IPS DF 6.9 (cell line): ENCODE data around the gene ZNF470.

Experiments used
- DNase-seq: peaks from one replicate; pipeline ENCODE4 v3.0.0-alpha.2; 2013; ENCODE audit warnings: low read depth, low spot score
- H3K27ac ChIP-seq: one replicate; pipeline ENCODE4 v1.5.1; 2013; ENCODE audit warnings: low read length, control low read depth
- H3K27me3 ChIP-seq: 2 replicates; pipeline ENCODE4 v1.6.1; 2013; ENCODE audit warnings: mild to moderate bottlenecking, low read length; ENCODE audit not compliant: control insufficient read depth, insufficient read depth
- H3K36me3 ChIP-seq: 2 replicates; pipeline ENCODE4 v1.6.1; 2013; ENCODE audit warnings: low read length; ENCODE audit not compliant: control insufficient read depth, insufficient read depth
- H3K4me1 ChIP-seq: 2 replicates; pipeline ENCODE4 v1.6.1; 2013; ENCODE audit warnings: low read length; ENCODE audit not compliant: control insufficient read depth, insufficient read depth
- H3K4me3 ChIP-seq: 2 replicates; pipeline ENCODE4 v1.5.1; 2013; ENCODE audit warnings: mild to moderate bottlenecking, low read length
- H3K9me3 ChIP-seq: 2 replicates; pipeline ENCODE4 v1.6.1; 2013; ENCODE audit warnings: low read length, inconsistent platforms; ENCODE audit not compliant: control insufficient read depth, insufficient read depth
- WGBS: extraction: QIAGEN DNeasy Blood & Tissue Kit; methylation state at CpG from one replicate; pipeline ENCODE4 v1.1.7; 2013; ENCODE audit warnings: mixed read lengths, missing lambda C conversion rate; ENCODE audit not compliant: insufficient read length, insufficient coverage; 5-methylcytosine and 5-hydroxymethylcytosine counted together

The ZNF470 gene

DNA sequence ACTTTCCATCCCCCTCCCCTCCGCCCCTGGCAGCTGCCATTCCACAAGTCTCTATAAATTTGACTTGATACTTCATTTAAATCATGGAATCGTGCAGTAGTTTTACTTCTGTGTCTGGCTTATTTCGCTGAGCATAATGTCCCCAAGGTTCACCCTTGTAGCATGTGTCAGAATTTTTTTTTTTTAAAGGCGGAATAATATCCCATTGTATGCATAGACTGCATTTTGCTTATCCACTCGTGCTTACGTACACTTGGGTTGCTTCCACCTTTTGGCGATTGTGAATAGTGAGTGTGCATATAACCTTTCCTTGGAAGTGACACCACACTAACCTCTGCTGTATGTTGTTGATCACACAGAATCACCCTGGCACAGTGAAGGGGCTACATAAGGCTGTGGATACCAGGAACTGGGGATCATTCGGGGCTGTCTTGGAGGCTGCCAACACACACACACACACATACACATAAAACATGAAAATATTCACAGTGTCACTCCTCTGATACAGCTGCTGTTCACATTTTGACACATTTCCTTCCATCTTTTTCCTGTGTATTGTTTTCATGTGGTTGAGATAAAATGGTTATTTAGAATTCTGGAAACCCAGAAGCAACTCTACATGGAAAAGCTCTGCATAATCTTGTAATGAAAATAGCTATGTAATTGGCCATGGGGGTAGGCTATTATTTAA is 41.2 kb downstream of the ZNF470 start:
- WGBS, result no CpG with 5 or more reads among the region's 8 CpGs

DNA sequence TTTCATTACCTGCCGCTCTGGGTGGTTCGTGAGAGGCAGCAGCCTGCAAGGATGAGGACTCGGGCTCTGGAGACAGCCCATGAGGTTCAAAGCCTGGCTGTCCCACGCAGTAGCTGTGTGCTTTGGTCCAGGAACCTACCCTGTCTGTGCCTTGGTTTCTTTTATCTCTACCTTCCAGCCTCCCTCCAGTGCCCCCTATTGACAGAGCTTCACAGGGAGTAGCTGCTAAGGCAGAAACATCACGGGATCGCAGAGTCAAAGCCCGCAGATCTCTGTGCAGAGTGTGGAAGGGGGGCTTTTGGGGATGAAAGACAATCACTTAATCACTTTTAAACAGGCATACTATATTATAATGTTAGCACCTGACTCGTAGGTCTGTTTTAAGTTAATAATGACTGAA is 44.0 kb downstream of the ZNF470 start:
- no peak overlapping the region for H3K27ac ChIP-seq
- no peak for DNase-seq
- H3K27me3 ChIP-seq, result no peaks in the 10 kb centered on the region
- WGBS, result no CpG with 5 or more reads among the region's 8 CpGs
- no peak overlapping the region for H3K4me3 ChIP-seq
- H3K9me3 ChIP-seq, result no peaks in the 10 kb centered on the region
- H3K4me1 ChIP-seq, result 0 out of 2 replicates have a peak, but pooled peaks cover 2% of the 10 kb centered on the region
- no peaks in the 10 kb centered on the region for H3K36me3 ChIP-seq

More for the DNA sequence above, 41.2 kb downstream of the ZNF470 start:
- H3K4me1 ChIP-seq, result 0 out of 2 replicates have a peak, but pooled peaks cover 2% of the 10 kb centered on the region
- no peak overlapping the region for H3K27ac ChIP-seq
- no peaks in the 10 kb centered on the region for H3K36me3 ChIP-seq
- no peaks in the 10 kb centered on the region for H3K27me3 ChIP-seq
- no peak overlapping the region for H3K4me3 ChIP-seq
- no peaks in the 10 kb centered on the region for H3K9me3 ChIP-seq
- DNase-seq, result no peak

DNA sequence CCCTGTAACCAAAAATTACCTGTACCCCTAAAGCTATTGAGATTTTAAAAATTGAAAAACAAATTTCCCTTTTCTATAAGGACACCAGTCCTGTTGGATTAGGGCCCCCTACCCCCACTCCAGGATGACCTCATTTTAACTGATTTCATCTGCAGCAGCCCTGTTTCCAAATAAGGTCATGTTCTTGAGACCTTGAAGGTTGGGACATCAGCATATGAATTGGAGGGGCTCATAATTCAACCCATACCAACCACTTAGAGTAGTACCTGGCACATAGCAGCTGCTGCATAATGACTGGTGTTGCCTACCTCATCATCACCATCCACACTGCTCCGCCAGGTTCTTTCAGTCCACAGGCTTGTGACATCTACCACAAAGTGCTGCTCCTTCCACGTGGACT is 45.5 kb downstream of the ZNF470 start:
- Histone ChIP-seq H3K9me3 (no peaks in the 10 kb centered on the region; the same call in 1 of the 2 replicates), H3K4me1 (0 out of 2 replicates have a peak, but pooled peaks cover 2% of the 10 kb centered on the region), H3K4me3 (no peak overlapping the region), H3K27ac (no peak overlapping the region), H3K36me3 (no peaks in the 10 kb centered on the region), H3K27me3 (no peaks in the 10 kb centered on the region)
- no peak for DNase-seq
- no CpG with 5 or more reads among the region's 2 CpGs for WGBS

DNA sequence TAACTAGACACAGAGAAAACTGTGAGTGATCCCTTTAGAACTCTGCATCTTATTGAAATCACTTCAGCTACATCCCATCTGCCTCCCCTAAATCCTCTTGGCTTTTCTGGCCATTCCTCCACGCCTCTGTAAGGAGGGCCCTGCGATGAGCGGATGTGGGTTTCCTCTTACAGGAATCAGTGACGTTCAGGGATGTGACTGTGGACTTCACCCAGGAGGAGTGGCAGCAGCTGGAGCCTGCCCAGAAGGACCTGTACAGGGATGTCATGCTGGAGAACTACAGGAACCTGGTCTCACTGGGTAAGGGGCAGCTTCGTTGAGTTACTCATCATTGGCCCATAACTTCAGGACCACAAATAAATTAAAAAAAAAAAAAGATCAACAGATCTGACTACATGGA is 46.4 kb downstream of the ZNF470 start:
- 0 out of 2 replicates have a peak, but pooled peaks cover 2% of the 10 kb centered on the region for H3K4me1 ChIP-seq
- H3K9me3 ChIP-seq, result no peaks in the 10 kb centered on the region; the same call in 1 of the 2 replicates
- no peak overlapping the region for H3K27ac ChIP-seq
- no peaks in the 10 kb centered on the region for H3K27me3 ChIP-seq
- WGBS, result no CpG with 5 or more reads among the region's 5 CpGs
- no peak overlapping the region for H3K4me3 ChIP-seq
- peaks cover 3% of the 10 kb centered on the region; the same call in 1 of the 2 replicates for H3K36me3 ChIP-seq
- no peak for DNase-seq

DNA sequence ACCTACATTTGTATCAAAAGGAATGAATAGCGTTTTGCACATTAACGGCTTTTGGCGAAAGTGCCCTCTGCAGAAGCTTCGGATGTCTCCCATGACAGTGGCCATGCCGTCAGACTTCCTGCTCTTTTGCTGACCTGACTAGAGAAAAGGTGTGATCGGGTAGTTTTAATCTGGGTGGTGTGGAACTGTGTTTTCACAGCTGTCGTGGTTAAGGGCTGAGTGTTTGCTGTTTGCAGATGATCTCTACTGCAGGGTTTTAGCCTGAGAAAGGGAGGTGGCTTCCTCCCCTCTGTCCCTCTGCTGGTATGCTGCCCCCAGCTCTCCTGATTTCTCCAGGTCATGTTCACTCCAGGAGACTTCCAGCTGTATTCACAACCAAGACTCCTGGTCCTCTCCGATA is 50.3 kb downstream of the ZNF470 start:
- Histone ChIP-seq H3K4me3 (no peak overlapping the region), H3K9me3 (no peaks in the 10 kb centered on the region; the same call in 1 of the 2 replicates), H3K36me3 (peaks cover 13% of the 10 kb centered on the region; the same call in 1 of the 2 replicates), H3K27ac (no peak overlapping the region), H3K4me1 (peaks cover 2% of the 10 kb centered on the region; the same call in 1 of the 2 replicates), H3K27me3 (no peaks in the 10 kb centered on the region)
- no CpG with 5 or more reads among the region's 8 CpGs for WGBS
- DNase-seq, result no peak

DNA sequence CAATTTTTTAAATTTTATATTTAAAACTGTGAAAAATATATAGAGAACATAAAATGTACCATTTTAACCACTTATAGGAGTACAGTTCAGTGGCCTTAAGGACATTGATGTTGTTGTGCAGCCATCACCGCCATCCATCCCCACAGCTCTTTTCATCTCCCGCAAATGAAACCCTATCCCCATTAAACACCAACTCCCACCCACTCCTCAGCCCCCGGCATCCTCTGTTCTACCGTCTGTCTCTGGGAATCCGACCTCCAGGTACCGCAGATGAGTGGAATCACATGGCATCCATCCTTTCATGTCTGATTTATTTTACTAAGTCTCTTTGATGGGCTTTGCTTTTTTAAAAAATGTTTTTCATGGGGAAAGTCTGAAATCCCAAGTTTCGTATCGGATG is 51.9 kb downstream of the ZNF470 start:
- no peak overlapping the region for H3K4me3 ChIP-seq
- H3K9me3 ChIP-seq, result no peaks in the 10 kb centered on the region; the same call in 1 of the 2 replicates
- DNase-seq, result no peak
- no peaks in the 10 kb centered on the region for H3K27me3 ChIP-seq
- H3K4me1 ChIP-seq, result no peaks in the 10 kb centered on the region; the same call in 1 of the 2 replicates
- no CpG with 5 or more reads among the region's 8 CpGs for WGBS
- peaks cover 13% of the 10 kb centered on the region; the same call in 1 of the 2 replicates for H3K36me3 ChIP-seq
- H3K27ac ChIP-seq, result no peak overlapping the region

DNA sequence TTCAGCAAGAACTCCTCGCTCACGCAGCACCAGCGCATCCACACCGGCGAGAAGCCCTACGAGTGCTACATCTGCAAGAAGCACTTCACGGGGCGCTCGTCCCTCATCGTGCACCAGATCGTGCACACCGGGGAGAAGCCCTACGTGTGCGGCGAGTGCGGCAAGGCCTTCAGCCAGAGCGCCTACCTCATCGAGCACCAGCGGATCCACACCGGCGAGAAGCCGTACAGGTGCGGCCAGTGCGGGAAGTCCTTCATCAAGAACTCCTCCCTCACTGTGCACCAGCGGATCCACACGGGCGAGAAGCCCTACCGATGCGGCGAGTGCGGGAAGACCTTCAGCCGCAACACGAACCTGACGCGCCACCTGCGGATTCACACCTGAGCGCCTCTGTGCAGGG is 55.1 kb downstream of the ZNF470 start:
- H3K4me3 ChIP-seq, result no peak overlapping the region
- peaks cover 3% of the 10 kb centered on the region; the same call in 1 of the 2 replicates for H3K9me3 ChIP-seq
- peaks cover 13% of the 10 kb centered on the region; the same call in 1 of the 2 replicates for H3K36me3 ChIP-seq
- no peak for DNase-seq
- no peaks in the 10 kb centered on the region; the same call in 1 of the 2 replicates for H3K4me1 ChIP-seq
- no CpG with 5 or more reads among the region's 37 CpGs for WGBS
- H3K27me3 ChIP-seq, result no peaks in the 10 kb centered on the region
- no peak overlapping the region for H3K27ac ChIP-seq

DNA sequence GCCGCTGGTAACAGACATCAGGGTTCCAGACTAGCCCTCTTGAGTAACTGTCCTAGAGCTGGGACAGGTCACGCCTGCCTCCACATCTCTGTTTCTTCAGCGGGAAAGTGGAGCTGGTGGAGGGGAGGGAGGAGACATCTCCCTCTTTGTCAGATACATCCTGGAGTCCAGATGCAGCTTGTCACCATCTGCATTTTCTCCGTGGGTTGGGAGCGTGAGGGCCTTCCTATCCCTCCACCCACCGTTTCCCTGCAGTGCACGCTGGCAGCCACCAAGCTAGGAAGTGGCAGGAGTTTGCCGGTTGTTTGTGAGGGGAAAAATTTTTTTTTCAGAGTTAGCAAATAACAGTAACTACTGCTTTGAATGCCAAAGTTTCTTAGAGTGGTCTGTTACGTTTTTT is 55.7 kb downstream of the ZNF470 start:
- Histone ChIP-seq H3K4me3 (no peak overlapping the region), H3K27me3 (no peaks in the 10 kb centered on the region), H3K36me3 (peaks cover 13% of the 10 kb centered on the region; the same call in 1 of the 2 replicates), H3K4me1 (no peaks in the 10 kb centered on the region; the same call in 1 of the 2 replicates), H3K27ac (no peak overlapping the region), H3K9me3 (peaks cover 5% of the 10 kb centered on the region)
- WGBS, result no CpG with 5 or more reads among the region's 9 CpGs
- DNase-seq, result no peak

DNA sequence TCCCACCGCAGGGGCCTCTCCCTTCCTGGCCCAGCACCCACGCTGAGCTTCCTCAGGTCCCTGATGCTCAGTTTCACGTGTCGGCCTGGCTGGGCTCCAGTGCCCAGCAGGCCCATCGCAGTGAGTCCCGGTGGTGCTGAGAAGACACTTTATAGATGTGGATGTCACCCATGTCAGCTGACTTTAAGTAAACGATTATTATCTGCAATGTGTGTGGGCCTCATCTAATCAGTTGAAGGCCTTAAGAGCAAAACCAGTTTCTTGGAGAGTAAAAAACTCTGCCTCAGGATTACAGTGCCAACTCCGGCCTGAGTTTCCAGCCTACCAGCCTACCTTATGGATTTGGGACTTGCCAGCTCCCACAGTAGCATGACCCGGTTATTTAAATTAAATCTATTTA is 58.4 kb downstream of the ZNF470 start:
- DNase-seq, result no peak
- H3K27ac ChIP-seq, result no peak overlapping the region
- peaks cover 11% of the 10 kb centered on the region; the same call in 1 of the 2 replicates for H3K36me3 ChIP-seq
- no peaks in the 10 kb centered on the region for H3K27me3 ChIP-seq
- H3K9me3 ChIP-seq, result peaks cover 8% of the 10 kb centered on the region
- no peaks in the 10 kb centered on the region; the same call in 1 of the 2 replicates for H3K4me1 ChIP-seq
- no peak overlapping the region for H3K4me3 ChIP-seq
- no CpG with 5 or more reads among the region's 9 CpGs for WGBS

DNA sequence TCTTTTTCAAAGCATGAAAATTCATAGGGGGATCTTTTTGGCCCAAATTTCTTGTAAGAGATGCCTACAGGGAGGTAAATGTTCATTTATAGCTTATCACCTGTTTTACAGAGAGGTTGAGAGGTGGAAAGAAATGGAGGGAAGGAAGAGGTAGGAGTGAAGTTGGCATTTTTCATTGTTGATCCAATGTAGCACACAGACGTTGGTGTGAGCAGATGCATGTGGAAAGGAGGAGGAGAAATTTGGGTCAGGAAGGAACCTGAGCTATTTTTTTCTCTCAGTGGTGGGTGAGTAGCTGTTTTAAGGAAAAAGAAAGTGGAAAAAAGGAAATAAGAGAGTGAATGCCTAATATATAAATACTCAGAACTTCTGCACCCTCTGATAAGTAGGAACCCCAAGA is 65.8 kb downstream of the ZNF470 start:
- Histone ChIP-seq H3K36me3 (no peaks in the 10 kb centered on the region), H3K9me3 (peaks cover 5% of the 10 kb centered on the region)

More for the DNA sequence above, 65.8 kb downstream of the ZNF470 start:
- no peaks in the 10 kb centered on the region for H3K4me1 ChIP-seq
- H3K27me3 ChIP-seq, result no peaks in the 10 kb centered on the region
- no peak for DNase-seq
- no CpG with 5 or more reads among the region's 1 CpG for WGBS
- no peak overlapping the region for H3K27ac ChIP-seq
- H3K4me3 ChIP-seq, result no peak overlapping the region
